ENCODE results near the gene PARP16.
A peak's percentile ranks its signal among the peaks of the same experiment; 100 is the strongest.

The PARP16 gene

DNA sequence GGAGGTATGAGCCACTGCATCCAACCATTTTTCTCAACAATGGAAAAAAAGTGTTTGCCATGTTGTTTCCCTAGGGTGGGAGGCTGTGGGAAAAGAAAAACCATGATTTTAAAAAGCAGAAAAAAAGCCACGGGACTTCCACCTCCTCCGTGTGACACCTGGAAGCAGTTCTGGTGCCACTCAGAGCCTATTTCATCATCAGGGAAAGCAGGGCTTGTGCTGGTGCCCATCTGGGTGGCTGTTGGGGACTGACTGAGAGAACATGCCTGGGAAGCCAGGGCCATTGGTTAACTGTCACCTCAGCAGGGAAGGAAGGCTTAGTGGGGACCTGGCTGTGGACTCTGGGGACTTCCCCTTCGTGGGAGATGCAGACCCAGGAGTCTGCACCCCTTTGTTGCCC lies 25.1 kb upstream of the PARP16 start:
- DNase-seq (ENCODE audit: low read depth), result no peak

DNA sequence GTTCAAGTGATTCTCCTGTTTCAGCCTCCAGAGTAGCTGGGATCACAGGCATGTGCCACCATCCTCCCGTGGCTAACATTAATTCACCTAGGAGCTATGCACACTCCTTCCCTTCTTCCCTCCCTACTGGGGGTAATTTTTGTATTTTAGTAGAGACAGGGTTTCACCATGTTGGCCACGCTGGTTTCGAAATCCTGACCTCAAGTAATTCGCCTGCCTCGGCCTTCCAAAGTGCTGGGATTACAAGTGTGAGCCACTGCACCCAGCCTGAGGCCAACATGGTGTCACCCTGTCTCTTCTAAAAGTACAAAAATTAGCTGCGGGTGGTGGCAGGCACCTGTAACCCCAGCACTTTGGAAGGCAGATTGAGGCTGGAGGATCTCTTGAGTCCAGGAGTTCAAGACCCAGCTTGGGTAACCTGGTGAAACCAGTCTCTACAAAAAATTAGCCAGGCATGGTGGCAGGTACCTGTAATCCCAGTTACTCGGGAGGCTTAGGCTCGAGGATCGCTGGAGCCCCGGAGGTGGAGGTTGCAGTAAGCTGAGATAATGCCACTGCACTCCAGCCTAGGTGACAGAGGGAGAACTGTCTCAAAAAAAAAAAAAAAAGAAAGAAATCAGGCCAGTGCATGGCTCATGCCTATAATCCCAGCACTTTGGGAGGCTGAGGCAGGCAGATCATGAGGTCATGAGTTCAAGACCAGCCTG lies 23.9 kb upstream of the PARP16 start:
- DNase-seq (ENCODE audit: low read depth), result no peak

DNA sequence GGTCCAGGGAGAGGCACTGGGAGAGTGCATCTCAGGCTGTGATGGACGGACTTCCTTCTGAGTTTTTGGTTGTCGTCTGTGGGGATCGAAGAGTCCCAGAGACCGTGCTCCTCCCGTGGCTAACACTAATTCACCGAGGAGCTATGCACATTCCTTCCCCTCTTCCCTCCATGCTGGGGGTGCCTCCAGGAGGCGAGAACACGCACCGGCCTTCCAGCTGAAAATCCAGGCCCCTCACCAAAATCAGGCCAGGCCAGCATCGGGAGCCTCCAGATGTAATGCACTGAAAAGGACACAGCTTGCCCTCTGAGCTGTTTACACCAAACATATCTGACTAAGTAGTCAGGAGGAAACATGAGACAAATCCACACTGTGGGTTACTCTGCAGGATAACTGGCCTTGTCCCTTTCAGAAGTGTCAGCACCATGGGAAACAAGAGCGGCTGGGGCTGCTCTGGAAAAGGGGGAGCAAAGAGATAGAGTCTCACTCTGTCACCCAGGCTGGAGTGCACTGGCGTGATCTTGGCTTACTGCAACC lies 23.3 kb upstream of the PARP16 start:
- no peak for DNase-seq (ENCODE audit: low read depth)

DNA sequence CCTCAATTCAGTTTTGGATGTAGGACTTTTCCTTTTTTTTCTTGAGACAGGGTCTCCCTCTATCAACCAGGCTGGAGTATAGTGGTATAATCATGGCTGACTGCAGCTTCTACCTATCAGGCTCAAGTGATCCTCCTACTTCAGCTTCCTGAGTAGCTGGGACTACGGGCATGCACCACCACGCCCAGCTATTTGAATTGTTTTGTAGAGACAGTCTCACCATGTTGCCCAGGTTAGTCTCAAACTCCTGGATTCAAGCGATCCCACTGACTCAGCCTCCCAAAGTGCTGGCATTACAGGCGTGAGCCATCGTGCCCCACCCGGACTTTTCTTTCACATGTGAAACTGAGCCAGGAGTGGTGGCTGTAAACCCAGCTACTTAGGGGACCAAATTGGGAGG lies 21.3 kb upstream of the PARP16 start:
- no peak for DNase-seq (ENCODE audit: low read depth)

DNA sequence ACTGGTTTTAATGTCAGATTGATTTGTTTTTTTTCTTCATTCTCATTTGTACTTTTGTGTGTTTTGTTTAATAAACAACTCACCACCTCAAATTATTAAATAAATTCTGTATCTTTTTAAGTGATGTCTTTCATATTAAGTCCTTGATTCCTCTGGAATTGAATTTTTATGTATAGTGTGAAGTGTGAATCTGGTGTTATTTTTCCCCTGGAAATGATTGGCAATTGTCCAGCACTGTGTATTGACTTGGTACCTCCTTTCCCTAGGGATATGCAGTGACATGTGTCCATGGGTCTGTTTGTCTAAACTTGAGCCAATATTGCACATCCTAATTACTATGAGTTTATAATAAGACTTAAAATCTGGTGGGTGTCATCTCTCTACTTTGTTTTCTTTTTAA lies 19.9 kb upstream of the PARP16 start:
- DNase-seq (ENCODE audit: low read depth), result no peak

DNA sequence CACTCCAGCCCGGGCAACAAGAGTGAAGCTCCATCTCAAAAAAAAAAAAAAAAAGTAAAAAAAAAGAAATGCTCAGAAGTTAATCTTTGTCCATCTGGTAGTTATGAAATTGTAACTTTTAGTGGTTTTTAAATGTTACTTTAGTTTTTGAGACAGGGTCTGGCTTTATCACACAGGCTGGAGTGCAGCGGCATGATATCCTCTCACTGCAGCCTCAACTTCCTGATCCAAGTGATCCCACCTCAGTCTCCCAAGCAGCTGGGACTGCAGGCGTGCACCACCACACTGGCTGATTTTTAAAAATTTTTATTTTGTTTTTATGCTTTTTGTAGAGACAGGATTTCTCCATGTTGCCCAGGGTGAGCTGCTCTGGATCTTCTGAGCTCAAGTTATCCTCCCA lies 19.1 kb upstream of the PARP16 start:
- no peak for DNase-seq (ENCODE audit: low read depth)

DNA sequence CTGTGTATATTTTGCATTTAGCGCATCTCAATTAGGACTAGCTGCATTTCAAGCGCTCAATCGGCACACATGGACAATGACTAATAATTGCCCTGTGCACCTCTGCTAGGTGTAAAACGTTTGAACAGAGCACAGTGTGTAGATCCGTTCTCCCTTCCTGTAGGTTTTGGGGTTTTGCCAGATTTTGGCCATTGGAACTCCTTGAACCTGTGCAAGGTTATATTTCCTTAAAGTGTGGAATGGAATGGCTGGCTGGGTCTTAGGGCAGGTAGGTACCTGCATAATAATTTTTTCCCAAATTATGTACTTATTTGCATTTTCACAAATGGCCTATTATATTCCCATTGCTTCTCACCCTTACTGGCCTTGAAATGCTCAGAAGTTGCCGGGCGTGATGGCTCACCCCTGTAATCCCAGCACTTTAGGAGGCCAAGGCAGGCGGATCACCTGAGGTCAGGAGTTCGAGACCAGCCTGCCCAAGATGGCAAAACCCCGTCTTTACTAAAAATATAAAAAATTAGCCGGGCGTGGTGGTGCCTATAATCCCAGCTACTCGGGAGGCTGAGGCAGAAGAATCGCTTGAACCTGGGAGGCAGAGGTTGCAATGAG lies 18.6 kb upstream of the PARP16 start:
- no peak for DNase-seq (ENCODE audit: low read depth)

DNA sequence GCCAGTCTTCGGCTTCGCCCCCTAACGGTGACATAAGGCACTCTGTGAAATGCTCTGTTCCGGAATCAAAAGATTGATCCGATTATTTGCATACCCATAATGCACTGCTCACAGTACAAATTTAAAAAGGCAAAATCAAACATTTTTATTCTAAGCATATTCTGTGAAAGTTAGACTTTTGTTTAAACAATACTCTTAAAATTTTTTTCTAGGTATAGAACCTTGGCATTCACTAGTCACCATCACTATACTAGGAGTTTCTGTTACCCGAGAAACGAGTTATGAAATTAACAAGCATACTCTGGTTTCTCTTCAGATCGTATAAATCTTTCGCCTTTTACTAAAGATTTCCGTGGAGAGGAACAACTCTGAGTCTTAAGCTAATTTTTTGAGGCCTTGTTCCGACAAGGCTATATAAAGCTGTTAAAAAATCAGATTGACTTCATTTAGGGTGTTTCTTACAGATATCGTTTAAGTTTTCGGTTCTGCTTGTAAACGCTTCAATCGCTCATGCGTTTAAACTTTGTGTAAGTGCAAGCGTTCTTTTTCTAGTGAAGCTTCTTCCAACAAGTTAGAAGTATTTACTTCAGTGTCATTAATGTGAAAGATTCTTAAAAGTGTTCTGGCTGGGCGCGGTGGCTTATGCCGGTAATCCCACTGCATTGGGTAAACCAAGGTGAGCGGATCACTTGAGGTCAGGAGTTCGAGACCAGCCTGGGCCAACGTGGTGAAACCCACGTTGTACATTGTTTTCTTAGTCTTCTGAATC lies 17.9 kb upstream of the PARP16 start, which contains the start of gene RNU5B-1:
Gene RNU5B-1 (plus strand): TSS at position 297 of the 769 bp plus-strand sequence.
- DNase-seq (ENCODE audit: low read depth), result peak; percentile 83

DNA sequence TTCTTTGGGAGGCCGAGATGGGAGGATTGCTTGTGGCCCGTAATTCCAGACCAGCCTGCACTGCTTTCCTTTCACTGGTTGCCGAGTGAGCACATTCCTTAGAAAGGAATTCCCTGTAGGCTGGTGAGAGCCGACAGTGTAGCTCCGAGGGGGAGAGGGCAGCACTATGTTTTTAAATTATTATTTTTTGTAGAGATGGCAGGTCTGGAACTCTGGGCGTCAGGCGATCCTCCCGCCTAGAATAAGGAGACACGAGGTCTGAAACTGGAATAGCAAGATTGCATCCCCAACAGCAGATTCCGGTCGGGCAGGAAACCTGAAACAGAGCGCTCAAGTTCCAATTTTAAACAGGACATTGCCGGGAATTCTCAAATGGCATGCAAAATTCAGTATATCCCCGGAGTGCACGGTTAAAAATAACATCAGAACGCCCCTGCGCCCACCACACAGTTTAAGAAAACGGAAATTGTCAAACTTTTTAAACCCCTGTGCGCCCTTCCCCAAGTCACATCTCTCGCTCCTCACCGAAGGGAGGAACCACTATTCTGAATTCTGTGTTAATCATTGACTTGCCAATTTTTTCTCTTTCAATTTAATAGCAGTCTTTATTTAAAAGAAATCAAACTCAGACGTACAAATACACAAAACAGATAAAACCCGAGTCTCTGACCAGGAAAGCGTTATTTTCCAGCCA lies 17.2 kb upstream of the PARP16 start:
- no peak for DNase-seq (ENCODE audit: low read depth)

DNA sequence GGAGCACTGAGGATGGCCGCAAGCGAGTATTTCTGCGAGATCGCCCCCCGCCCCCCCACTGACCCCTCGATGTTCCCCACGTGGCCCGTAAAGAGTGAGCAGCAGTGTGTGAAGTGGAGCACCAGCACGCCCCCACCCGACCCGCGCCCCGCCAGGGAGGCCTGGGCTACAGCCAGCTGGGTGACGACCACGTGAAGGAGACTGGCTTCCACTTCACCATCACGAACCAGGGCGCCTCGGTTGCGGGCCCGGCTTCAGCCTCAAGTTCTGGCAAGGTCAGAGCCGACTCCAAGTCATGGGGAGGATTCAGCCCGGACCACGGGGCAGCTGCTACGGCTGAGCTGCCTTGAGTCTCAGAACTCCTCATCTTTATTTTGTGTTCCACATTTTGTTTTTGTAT lies 15.4 kb upstream of the PARP16 start:
- DNase-seq (ENCODE audit: low read depth), result no peak

DNA sequence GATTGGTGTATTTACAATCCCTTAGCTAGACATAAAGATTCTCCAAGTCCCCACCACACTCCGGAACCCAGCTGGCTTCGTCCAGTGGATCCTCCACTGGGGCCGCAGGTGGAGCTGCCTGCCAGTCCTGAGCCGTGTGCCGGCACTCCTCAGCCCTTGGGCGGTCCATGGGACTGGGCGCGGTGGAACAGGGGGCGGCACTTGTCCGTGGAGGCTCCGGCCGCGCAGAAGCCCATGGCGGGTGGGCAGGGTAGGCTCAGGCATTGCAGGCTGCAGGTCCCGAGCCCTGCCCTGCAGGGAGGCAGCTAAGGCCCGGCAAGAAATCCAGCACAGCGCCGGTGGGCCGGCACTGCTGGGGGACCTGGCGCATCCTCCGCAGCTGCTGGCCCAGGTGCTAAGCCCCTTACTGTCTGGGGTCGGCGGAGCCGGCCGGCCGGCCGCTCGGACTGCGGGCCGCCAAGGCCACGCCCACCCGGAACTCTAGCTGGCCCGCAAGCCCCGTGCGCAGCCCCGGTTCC lies 14.3 kb upstream of the PARP16 start:
- no peak for DNase-seq (ENCODE audit: low read depth)

DNA sequence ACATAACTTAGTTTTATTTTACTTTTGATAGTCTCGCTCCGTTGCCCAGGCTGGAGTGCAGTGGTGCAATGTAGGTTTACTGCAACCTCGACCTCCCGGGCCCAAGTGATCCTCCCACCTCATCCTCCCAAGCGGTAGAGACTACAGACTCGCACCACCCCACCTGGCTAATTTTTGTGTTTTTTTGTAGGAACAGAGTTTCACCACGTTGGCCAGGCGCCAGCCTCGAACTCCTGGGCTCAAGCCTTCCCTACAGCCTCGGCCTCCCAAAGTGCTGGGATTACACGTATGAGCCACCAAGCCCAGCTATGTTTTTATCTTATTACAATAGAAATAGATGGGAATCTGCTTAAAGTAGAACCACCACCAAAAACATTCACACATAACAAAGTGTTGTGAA lies 12.0 kb upstream of the PARP16 start:
- DNase-seq (ENCODE audit: low read depth), result no peak

DNA sequence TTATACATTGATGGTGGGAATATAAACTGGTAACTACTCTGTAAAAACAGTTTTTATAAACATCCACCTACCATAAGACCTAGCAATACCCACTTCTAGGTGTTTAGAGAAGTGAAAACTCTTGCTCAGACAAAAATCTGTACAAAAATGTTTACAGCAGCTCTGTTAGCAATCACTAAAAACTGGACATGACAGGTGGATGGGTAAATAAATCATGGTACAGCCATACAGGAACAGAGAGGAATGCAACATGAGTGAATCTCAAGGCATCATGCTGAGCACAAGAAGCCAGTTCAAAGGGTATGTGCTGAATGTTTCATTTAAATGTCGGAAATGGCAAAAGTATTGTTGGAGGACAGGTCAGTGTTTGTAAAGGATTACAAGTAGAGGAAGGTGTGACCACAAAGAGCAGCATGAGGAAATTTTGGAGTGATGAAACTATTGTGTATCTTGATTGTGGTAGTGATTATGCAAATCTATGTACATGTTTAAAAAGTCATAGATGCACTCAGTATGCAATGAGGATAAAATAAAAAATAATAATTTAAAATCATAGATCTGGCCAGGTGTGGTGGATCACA lies 6.3 kb upstream of the PARP16 start:
- no peak for DNase-seq (ENCODE audit: low read depth)

DNA sequence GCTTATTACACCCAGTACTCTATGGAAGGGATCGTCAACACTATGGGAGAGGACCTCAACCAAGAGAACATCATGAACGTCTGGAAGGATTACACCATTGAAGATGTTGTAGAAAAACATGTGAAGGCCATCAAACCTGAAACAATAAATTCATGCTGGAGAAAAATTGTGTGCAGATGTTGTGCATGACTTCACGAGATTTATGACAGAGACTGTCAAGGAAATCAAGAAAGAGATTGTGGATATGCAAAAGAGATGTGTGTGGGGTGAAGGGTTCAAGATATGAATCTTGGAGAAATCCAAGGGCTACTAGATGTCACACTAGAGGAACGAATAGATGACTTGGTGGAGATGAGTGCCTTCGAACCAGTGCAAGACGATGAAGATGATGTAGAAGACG lies 3.5 kb upstream of the PARP16 start:
- no peak for DNase-seq (ENCODE audit: low read depth)

DNA sequence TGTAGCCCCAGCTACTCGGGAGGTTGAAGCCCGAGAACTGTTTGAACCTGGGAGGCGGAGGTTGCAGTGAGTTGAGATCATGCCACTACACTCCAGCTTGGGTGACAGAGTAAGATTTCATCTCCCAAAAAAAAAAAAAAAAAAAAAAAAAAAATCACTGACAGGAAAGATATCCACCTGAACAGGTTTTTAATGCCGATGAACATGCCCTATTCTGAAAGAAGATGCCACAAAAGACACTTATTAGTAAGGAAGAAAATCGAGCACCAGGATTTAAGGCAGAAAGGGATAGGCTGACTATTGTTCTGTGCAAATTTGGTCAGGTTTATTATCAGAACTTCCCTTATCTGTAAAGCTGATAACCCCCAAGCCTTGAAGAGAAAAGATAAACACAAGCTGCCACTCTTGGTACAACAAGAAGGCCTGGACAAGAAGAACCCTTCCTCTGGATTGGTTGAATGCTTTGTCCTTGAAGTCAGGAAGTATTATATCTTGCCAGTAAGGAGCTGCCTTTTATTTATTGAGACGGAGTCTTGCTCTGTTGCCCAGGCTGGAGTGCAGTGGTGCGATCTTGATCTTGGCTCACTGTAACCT lies 2.7 kb upstream of the PARP16 start:
- DNase-seq (ENCODE audit: low read depth), result no peak

DNA sequence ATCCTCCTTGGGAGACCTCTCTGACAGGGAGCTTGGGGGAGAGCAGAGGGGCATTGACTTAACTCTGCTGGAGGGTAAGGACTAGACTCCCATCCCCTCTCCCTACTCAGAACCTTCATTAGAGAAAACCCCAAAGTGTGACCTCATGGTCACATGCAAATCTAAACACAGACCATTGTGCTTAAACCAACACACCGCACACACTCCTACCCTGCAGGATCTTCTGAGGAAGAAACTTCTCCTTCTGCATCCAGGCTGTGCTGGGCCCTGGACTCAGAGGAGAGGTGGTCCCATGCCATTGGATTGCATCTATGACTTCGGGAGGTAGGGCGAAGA lies 805 bp upstream of the PARP16 start:
- DNase-seq (ENCODE audit: low read depth), result no peak

DNA sequence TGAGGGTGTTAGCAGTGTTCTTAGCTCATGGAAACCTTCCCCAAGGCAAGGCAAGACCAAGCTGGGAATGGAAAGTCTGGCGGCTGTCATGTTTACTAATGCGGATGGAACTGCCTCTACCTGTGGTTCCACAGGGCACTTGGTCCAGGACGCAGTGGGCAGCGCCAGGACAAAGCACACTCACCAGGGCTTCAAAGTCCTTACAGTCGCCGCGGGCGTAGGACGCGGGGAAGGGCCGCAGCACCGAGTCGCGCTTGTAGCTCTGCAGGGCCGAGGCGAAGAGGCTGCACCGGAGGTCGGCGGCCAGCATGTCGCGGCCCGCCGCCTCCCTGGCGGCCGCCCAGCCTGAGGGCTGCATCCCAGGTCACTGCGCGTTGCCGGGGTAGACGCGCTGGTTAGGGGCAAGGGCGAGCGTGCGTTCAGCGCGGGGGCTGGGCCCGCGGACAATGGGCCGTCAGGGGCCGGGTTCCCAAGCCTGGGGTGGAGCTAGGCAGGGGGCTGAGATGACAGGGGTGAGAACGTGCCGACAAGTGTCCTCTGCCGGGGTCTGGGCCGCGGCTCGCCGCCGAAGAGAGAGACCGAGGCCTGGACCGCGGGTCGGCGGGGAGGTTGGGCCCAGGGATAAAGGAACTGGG lies 497 bp downstream of the PARP16 start:
- DNase-seq (ENCODE audit: low read depth), result no peak

DNA sequence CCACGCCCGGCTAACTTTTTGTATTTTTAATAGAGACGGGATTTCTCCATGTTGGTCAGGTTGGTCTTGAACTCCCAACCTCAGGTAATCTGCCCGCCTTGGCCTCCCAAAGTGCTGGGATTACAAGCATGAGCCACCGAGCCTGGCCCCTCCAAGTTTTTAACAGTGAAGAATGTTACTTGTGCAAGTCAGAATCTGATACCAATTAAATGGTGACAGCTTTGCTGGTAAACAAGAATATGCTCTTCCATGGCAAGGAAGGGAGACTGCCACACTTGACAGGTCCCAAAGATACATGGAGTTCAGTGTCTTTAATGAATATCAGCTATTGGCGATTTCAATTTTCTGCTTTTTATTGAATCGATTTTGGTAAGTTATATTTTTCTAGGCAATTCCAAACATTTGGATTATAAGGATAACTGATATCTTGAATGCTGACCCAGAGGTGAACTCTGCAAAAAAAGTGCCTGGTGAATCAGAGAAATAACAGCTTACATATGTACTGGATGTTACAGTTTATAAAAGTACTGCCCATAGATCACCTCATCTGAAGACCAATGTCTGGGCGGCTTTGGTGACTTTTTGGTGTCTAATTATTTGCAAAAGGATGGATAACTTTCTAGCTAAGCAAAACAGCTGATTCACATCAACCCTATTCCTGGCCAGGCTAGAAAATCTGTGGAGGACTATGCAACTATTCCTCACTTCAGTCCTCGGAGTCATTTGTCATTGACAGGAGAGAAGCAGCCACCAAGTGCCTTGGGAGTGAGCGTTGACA lies 1.2 kb downstream of the PARP16 start:
- DNase-seq (ENCODE audit: low read depth), result no peak

DNA sequence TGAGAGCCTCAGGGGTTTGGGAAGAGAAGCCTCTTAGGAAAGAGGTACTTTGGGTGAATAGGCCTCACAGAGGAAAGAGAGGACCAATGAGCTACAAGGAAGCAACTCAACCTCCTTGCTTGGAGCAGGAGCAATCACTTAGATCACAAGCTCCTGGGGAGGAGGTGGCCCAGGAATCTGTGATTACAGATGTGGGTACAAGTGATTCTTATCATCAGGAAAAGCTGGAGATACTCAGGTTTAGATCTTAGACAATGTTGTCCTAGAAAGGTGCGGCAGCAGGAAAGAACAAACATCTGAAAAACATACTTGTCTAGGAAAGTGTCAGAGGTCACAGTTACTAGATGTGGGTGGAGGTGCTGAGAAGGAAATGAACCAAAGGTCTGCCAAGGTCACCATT lies 8.2 kb downstream of the PARP16 start:
- DNase-seq (ENCODE audit: low read depth), result no peak

DNA sequence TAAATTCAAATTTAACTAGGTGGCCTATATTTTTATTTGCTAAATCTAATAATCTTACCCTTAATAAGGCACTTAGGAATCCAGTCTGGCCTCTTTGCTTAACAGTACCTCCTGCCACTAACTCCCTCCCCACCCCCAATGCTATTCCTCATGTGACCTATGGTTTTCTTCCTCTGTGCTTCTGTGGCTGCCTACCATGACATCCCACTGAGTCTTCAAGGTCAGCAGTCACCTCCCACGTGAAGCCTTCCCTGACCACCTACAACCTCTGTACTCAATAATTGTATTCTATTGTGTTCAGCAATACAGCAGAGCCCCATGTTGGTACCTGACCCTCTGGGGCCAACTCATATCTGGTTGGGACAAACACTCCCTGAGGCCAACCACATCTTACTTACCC lies 9.7 kb downstream of the PARP16 start:
- DNase-seq (ENCODE audit: low read depth), result no peak
